ENCODE results near the gene DHRSX.
"Not testable (repeated sequence)": the region's sequence is repeated elsewhere in the genome, so short reads cannot be mapped to it uniquely, and the experiment has no call there.

Gene DHRSX

GRCh38 chrX:2478546-2479419, 22.0 kb downstream of the DHRSX start:
- Mint-ChIP-seq H3K9me3 (ENCODE audit: low read depth) (peaks cover 3% of the 10 kb centered on the region), H3K4me1 (ENCODE audit: low read depth) (peaks cover 5% of the 10 kb centered on the region), H3K4me3 (no peak overlapping the region), H3K27me3 (no peaks in the 10 kb centered on the region), H3K36me3 (peaks cover 9% of the 10 kb centered on the region), H3K27ac (no peak overlapping the region)

DNA sequence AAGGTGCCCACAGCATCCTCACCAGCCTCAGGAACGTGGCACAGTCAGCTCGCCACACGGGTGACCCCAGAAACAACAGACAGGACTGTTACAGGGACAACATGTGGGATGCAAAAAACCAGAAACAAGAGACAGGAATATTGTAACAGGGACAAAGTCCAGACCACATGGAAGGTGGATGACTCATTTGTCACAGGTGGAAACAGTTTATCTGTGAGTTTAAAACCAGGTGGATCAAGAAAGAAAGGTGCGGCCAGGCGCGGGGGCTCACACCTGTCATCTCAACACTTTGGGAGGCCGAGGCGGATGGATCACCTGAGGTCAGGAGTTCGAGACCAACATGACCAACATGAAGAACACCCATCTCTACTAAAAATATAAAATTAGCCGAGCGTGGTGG, 23.5 kb downstream of the DHRSX start:
- H3K27ac Mint-ChIP-seq; H3K4me3 Mint-ChIP-seq; H3K9me3 Mint-ChIP-seq (ENCODE audit: low read depth): not testable (repeated sequence)

DNA sequence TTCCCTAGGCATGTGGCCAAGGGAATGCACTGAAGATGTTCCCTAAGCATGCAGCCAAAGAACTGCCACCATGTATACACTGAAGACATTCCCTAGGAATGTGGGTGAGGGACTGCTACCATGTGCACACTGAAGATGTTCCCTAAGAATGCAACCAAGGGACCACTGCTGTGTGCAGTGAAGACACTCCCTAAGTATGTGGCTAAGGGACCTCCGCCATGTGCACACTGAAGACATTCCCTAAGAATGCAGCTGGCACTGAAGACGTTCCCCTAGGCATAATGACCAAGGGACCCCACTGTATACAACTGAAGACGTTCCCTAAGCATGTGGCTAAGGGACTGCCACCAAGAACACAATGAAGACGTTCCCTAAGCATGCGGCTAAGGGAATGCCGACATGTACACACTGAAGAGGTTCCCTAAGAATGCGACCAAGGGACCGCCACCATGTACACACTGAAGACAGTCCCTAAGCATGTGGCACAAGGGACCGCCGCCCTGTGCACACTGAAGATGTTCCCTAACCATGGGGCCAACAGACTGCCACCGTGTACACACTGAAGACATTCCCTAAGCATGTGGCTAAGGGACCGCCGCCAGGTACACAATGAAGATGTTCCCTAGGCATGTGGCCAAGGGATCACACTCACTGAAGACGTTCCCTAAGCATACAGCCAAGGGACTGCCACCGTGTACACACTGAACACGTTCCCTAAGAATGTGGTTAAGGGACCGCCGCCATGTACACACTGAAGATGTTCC, 25.6 kb downstream of the DHRSX start:
- Mint-ChIP-seq H3K4me3 (no peak overlapping the region), H3K27me3 (no peaks in the 10 kb centered on the region), H3K4me1 (ENCODE audit: low read depth) (peaks cover 5% of the 10 kb centered on the region), H3K27ac (no peak overlapping the region), H3K9me3 (ENCODE audit: low read depth) (peaks cover 3% of the 10 kb centered on the region), H3K36me3 (peaks cover 8% of the 10 kb centered on the region)

More for the DNA sequence above, 23.5 kb downstream of the DHRSX start:
- not testable (repeated sequence) for H3K36me3 Mint-ChIP-seq; H3K27me3 Mint-ChIP-seq; H3K4me1 Mint-ChIP-seq (ENCODE audit: low read depth)

DNA sequence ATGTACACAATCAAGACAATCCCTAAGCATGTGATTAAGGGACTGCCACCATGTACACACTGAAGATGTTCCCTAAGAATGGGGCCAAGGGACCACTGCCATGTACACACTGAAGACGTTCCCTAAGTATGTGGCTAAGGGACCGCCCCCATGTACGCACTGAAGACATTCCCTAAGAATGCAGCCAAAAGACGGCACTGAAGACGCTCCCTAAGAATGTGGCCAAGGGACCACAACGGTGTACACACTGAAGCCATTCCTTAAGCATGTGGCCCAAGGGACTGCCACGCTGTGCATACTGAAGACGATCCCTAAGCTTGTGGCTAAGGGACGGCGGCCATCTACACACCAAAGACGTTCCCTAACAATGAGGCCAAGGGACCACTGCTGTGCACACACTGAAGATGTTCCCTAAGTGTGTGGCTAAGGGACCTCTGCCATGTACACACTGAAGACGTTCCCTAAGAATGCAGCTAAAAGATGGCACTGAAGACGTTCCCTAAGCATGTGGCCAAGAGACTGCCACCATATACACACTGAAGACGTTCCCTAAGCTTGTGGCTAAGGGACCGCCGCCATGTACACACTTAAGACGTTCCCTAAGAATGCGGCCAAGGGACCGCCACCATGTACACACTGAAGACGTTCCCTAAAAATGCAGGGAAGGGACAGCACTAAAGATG, 26.4 kb downstream of the DHRSX start:
- Mint-ChIP-seq H3K9me3 (ENCODE audit: low read depth) (peaks cover 4% of the 10 kb centered on the region), H3K27me3 (no peaks in the 10 kb centered on the region), H3K36me3 (peaks cover 6% of the 10 kb centered on the region), H3K4me1 (ENCODE audit: low read depth) (peaks cover 5% of the 10 kb centered on the region), H3K27ac (no peak overlapping the region), H3K4me3 (no peak overlapping the region)

DNA sequence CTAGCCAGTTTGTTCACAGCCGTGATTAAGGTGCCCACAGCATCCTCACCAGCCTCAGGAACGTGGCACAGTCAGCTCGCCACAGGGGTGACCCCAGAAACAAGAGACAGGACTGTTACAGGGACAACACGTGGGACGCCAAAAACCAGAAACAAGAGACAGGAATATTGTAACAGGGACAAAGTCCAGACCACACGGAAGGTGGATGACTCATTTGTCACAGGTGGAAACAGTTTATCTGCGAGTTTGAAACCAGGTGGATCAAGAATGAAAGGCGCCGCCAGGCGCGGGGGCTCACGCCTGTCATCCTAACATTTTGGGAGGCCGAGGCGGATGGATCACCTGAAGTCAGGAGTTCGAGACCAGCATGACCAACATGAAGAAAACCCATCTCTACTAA, 27.7 kb downstream of the DHRSX start:
- not testable (repeated sequence) for H3K36me3 Mint-ChIP-seq; H3K27ac Mint-ChIP-seq; H3K4me1 Mint-ChIP-seq (ENCODE audit: low read depth); H3K9me3 Mint-ChIP-seq (ENCODE audit: low read depth); H3K4me3 Mint-ChIP-seq; H3K27me3 Mint-ChIP-seq

- Mint-ChIP-seq H3K27me3 (no peaks in the 10 kb centered on the region), H3K36me3 (peaks cover 10% of the 10 kb centered on the region), H3K27ac (no peak overlapping the region), H3K4me3 (no peak overlapping the region), H3K4me1 (ENCODE audit: low read depth) (peaks cover 5% of the 10 kb centered on the region), H3K9me3 (ENCODE audit: low read depth) (peaks cover 4% of the 10 kb centered on the region)
These were observed 29.1 kb downstream of the DHRSX start for GRCh38 chrX:2471641-2472040.

DNA sequence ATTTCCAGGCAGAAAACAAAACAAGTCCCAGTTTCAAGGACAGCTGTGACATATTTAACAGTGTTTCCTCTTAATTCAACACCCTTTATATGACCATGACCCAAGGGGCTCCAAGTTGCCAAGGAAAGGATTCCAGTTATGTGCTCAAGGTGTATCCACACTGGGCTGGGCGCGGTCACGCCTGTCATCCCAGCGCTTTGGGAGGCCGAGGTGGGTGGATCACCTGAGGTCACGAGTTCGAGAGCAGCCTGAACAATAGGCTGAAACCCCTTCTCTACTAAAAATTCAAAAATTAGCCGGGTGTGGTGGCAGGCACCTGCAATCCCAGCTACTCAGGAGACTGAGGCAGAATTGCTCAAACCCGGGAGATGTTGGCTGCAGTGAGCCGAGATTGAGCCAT, 29.6 kb downstream of the DHRSX start:
- H3K4me3 Mint-ChIP-seq; H3K27me3 Mint-ChIP-seq; H3K4me1 Mint-ChIP-seq (ENCODE audit: low read depth); H3K27ac Mint-ChIP-seq; H3K9me3 Mint-ChIP-seq (ENCODE audit: low read depth): not testable (repeated sequence)
- peaks cover 12% of the 10 kb centered on the region for H3K36me3 Mint-ChIP-seq

DNA sequence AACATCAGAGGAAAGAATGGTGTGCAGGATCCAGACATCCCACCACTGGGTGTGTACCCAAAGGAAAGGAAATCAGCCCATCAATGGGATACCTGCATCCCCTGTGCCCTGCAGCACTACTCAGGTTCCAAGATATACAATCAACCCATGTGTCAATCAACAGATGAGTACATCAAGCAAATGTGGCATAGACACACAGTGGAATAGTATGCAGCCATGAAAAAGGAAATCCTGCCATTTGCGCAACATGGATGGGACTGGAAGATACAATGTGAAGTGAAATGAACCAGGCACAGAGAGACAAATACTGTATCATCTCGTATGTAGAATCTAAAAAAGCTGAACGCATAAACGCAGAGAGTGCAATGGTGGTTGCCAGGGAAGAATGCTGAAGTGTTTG, 30.9 kb downstream of the DHRSX start:
- not testable (repeated sequence) for H3K4me3 Mint-ChIP-seq; H3K36me3 Mint-ChIP-seq; H3K27ac Mint-ChIP-seq; H3K4me1 Mint-ChIP-seq (ENCODE audit: low read depth); H3K27me3 Mint-ChIP-seq; H3K9me3 Mint-ChIP-seq (ENCODE audit: low read depth)

DNA sequence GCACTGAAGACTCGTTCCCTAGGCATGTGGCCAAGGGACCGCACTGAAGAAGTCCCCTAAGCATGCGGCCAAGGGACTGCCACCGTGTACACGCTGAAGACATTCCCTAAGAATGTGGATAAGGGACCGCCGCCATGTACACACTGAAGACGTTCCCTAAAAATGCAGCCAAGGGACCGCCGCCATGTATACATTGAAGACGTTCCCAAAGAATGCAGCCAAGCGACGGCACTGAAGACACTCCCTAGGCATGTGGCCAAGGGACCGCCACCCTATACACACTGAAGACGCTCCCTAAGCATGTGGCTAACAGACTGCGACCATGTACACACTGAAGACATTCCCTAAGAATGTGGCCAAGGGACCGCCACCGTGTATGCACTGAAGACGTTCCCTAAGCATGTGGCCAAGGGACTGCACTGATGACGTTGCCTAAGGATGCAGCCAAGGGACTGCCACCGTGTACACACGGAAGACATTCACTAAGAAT, 31.5 kb downstream of the DHRSX start:
- no peaks in the 10 kb centered on the region for H3K4me1 Mint-ChIP-seq (ENCODE audit: low read depth)
- H3K36me3 Mint-ChIP-seq, result peaks cover 10% of the 10 kb centered on the region
- H3K27me3 Mint-ChIP-seq, result no peaks in the 10 kb centered on the region
- no peak overlapping the region for H3K27ac Mint-ChIP-seq
- H3K4me3 Mint-ChIP-seq, result no peak overlapping the region
- H3K9me3 Mint-ChIP-seq (ENCODE audit: low read depth), result peaks cover 4% of the 10 kb centered on the region

DNA sequence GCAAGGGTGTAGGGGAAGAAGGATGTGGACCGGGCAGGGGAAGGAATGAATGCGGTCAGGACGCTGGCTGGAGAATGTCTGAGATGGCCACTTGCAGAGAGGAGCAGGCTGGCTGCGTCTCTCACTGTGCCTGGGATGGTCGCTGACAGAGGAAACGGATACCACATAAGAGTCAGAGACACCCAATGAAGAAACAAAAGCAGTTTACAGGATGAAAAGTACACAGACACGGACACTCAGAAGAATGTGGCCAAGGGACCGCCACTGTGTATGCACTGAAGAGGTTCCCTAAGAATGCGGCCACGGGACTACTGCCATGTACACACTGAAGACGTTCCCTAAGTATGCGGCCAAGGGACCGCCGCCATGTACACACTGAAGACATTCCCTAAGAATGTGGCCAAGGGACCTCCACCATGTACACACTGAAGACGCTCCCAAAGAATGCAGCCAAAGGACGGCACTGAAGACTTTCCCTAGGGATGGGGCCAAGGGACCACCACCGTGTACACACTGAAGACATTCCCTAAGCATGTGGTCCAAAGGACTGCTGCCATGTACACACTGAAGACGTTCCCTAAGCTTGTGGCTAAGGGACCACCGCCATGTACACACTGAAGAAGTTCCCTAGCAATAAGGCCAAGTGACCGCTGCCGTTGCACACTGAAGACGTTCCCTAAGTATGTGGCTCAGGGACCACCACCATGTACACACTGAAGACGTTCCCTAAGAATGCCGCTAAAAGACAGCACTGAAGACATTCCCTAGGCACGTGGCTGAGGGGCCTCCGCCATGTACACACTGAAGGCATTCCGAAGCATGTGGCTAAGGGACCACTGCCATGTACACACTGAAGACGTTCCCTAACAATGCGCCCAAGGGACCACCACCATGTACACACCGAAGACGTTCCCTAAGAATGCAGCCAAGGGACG, 32.2 kb downstream of the DHRSX start:
- Mint-ChIP-seq H3K4me3 (no peak overlapping the region), H3K36me3 (peaks cover 10% of the 10 kb centered on the region), H3K27ac (no peak overlapping the region), H3K4me1 (ENCODE audit: low read depth) (no peaks in the 10 kb centered on the region), H3K27me3 (no peaks in the 10 kb centered on the region), H3K9me3 (ENCODE audit: low read depth) (peaks cover 4% of the 10 kb centered on the region)

GRCh38 chrX:2466876-2467656, 33.7 kb downstream of the DHRSX start:
- Mint-ChIP-seq H3K4me3 (no peak overlapping the region), H3K4me1 (ENCODE audit: low read depth) (peaks cover 1% of the 10 kb centered on the region), H3K36me3 (peaks cover 10% of the 10 kb centered on the region), H3K27me3 (no peaks in the 10 kb centered on the region), H3K27ac (no peak overlapping the region), H3K9me3 (ENCODE audit: low read depth) (peaks cover 4% of the 10 kb centered on the region)

DNA sequence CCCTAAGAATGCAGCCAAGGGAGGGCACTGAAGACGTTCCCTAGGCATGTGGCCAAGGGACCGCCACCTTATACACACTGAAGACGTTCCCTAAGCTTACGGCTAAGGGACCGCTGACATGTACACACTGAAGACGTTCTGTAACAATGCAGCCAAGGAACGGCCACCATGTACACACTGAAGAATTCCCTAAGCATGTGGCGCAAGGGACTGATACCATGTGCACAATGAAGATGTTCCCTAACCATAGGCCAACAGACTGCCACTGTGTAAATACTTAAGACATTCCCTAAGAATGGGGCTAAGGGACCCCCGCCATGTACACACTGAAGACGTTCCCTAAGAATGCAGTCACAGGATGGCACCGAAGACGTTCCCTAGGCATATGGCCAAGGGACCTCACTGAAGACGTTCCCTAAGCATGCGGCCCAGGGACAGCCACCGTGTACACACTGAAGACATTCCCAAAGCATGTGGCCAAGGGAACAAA, 36.1 kb downstream of the DHRSX start:
- H3K9me3 Mint-ChIP-seq (ENCODE audit: low read depth), result no peaks in the 10 kb centered on the region
- no peaks in the 10 kb centered on the region for H3K27me3 Mint-ChIP-seq
- peaks cover 1% of the 10 kb centered on the region for H3K4me1 Mint-ChIP-seq (ENCODE audit: low read depth)
- H3K36me3 Mint-ChIP-seq, result peaks cover 6% of the 10 kb centered on the region
- no peak overlapping the region for H3K27ac Mint-ChIP-seq
- H3K4me3 Mint-ChIP-seq, result no peak overlapping the region

- H3K27me3 Mint-ChIP-seq, result no peaks in the 10 kb centered on the region
- H3K27ac Mint-ChIP-seq, result no peak overlapping the region
- peaks cover 1% of the 10 kb centered on the region for H3K4me1 Mint-ChIP-seq (ENCODE audit: low read depth)
- H3K4me3 Mint-ChIP-seq, result no peak overlapping the region
- no peaks in the 10 kb centered on the region for H3K9me3 Mint-ChIP-seq (ENCODE audit: low read depth)
- peaks cover 6% of the 10 kb centered on the region for H3K36me3 Mint-ChIP-seq
These were observed 36.7 kb downstream of the DHRSX start for GRCh38 chrX:2463973-2464676.
